ENCODE data around the gene AFF3.

Gene AFF3

GRCh38 chr2:100137866-100138570 is 4.4 kb downstream of the AFF3 start:
- TF ChIP-seq, protein P1, sequence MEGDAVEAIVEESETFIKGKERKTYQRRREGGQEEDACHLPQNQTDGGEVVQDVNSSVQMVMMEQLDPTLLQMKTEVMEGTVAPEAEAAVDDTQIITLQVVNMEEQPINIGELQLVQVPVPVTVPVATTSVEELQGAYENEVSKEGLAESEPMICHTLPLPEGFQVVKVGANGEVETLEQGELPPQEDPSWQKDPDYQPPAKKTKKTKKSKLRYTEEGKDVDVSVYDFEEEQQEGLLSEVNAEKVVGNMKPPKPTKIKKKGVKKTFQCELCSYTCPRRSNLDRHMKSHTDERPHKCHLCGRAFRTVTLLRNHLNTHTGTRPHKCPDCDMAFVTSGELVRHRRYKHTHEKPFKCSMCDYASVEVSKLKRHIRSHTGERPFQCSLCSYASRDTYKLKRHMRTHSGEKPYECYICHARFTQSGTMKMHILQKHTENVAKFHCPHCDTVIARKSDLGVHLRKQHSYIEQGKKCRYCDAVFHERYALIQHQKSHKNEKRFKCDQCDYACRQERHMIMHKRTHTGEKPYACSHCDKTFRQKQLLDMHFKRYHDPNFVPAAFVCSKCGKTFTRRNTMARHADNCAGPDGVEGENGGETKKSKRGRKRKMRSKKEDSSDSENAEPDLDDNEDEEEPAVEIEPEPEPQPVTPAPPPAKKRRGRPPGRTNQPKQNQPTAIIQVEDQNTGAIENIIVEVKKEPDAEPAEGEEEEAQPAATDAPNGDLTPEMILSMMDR (conservative IDR thresholded peaks at IDR 0.05; ENCODE audit: low read depth): no peak
- no peak for DNase-seq (ENCODE audit: low spot score)
- ChIA-PET POLR2A (ENCODE audit: low non-redundant PET) (no interaction called here), CTCF (interaction anchor here (0.5 kb wide), 1 partner anchor 20 kb away, joined by 4 read pairs; no protein-coding TSS in a partner anchor)
- no peak overlapping the region for H3K27ac ChIP-seq

- TF ChIP-seq, protein P1 (conservative IDR thresholded peaks at IDR 0.05; ENCODE audit: low read depth): no peak
- no peak overlapping the region for H3K27ac ChIP-seq
- POLR2A ChIA-PET (ENCODE audit: low non-redundant PET): no interaction called here
- CTCF ChIA-PET: interaction anchor here (0.5 kb wide), 1 partner anchor 19 kb away, joined by 4 read pairs; no protein-coding TSS in a partner anchor
- no peak for DNase-seq (ENCODE audit: low spot score)
Observed at GRCh38 chr2:100137318-100137717, 5.1 kb downstream of the AFF3 start.

- no peak overlapping the region for H3K27ac ChIP-seq
Observed at GRCh38 chr2:100136310-100136709, 6.1 kb downstream of the AFF3 start.

GRCh38 chr2:100135415-100135814 is 7.0 kb downstream of the AFF3 start:
- TF ChIP-seq, protein P1 (conservative IDR thresholded peaks at IDR 0.05; ENCODE audit: low read depth): no peak
- ChIA-PET CTCF (no interaction called here), POLR2A (ENCODE audit: low non-redundant PET) (no interaction called here)
- no peak overlapping the region for H3K27ac ChIP-seq
- DNase-seq (ENCODE audit: low spot score): no peak

More at GRCh38 chr2:100136310-100136709, 6.1 kb downstream of the AFF3 start:
- DNase-seq (ENCODE audit: low spot score): no peak
- TF ChIP-seq, protein P1 (conservative IDR thresholded peaks at IDR 0.05; ENCODE audit: low read depth): no peak
- POLR2A ChIA-PET (ENCODE audit: low non-redundant PET): no interaction called here
- CTCF ChIA-PET: no interaction called here

DNA sequence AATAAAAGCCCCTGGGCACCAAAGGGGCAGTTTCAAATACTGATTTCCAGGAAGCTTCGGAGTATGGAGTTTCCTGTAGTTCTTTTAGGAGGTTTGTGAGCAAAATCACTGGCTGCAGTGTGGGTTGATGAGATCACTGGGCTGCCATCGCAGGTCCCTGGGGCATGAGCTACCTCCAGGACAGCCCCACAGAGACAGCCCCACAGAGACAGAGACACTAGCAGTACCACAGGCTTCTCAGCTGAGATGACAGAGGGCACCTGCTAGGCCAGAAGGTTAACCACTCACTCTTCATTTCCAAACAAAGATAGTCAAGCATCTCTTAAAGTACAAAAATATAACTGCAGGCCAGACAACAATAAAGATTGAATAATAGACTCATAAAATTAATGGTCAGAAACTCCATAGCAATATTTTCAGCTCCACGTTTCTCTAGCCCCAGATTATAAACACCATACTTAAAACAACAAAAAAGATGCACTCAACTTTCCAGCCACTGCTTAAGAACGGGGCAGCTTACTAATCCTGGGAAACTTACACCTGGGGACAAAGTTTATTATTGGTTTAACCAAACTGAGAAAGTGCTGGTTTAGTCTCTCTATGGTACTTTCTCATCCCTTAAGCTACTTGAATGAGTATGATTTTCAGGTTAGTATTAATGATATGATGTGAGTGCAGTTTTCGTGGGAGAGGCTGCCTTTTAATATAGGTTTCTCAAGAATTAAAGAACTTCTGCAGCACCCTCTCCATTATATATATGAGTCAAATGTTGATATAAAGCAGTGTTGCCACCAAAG is 11.6 kb downstream of the AFF3 start:
- DNase-seq (ENCODE audit: low spot score): no peak
- no peak overlapping the region for H3K27ac ChIP-seq
- CTCF ChIA-PET: no interaction called here
- TF ChIP-seq, protein P1 (conservative IDR thresholded peaks at IDR 0.05; ENCODE audit: low read depth): no peak
- POLR2A ChIA-PET (ENCODE audit: low non-redundant PET): no interaction called here

GRCh38 chr2:100126897-100127401 is 15.4 kb downstream of the AFF3 start:
- POLR2A ChIA-PET (ENCODE audit: low non-redundant PET): no interaction called here
- TF ChIP-seq, protein P1 (conservative IDR thresholded peaks at IDR 0.05; ENCODE audit: low read depth): no peak
- no peak for DNase-seq (ENCODE audit: low spot score)
- CTCF ChIA-PET: no interaction called here
- H3K27ac ChIP-seq: no peak overlapping the region
